ENCODE measurements around the gene FXYD7.

DNA sequence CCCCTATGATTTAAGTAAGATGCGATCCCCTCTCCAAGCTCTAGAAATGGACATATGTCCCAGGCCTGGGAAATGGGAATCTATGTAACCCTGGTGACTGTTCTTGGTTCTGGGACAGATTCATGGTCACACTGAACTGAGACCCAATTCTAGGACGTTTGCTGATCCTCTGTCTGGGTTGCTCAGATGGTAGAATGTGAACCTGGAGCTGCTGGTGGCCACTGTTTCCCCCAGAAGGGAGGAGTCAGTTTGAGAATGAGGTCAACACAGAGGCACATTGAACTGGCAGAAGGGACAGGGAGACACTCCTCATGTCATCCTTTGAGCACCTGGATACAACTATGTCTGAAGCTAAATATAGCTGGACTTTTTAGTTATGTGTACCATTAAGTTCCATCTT is 56.4 kb downstream of the FXYD7 start:
- no peak for TF ChIP-seq POLR2AphosphoS5 (IDR thresholded peaks at IDR 0.05)
- TF ChIP-seq MXI1 (conservative IDR thresholded peaks at IDR 0.05; ENCODE audit: poor library complexity, severe bottlenecking): no peak
- TF ChIP-seq CTCF (IDR thresholded peaks at IDR 0.05; ENCODE audit: poor library complexity, severe bottlenecking): no peak
- no peak for TF ChIP-seq RAD21 (conservative IDR thresholded peaks at IDR 0.05)
- no peak for TF ChIP-seq EZH2 (IDR thresholded peaks at IDR 0.05; ENCODE audit: borderline replicate concordance, insufficient read depth, low read length, poor library complexity, severe bottlenecking)

Measured in neural cell (in vitro differentiated cells).